Thoracic aorta (tissue), 2 donors: Measurements from ENCODE around the gene ATRN. TPM values are rescaled to one million over a fixed set of nuclear protein-coding genes. Genes with fewer than 3 reads are reported as not detected.

Experiments
- ATAC-seq: fragments of 150-250 bp; one replicate; pipeline ENCODE4 v1.8.0; 2017; ENCODE audit warnings: low read depth; ENCODE audit not compliant: insufficient number of reproducible peaks, low FRiP score
- DNase-seq: peaks from one replicate; pipeline ENCODE4 v3.0.0-alpha.2; 2020; ENCODE audit warnings: low spot score
- H3K27ac ChIP-seq, 2 donors: fragments of 200-600 bp; sonication (generic); 1 replicate in 1 of 2; 2 replicates in 1 of 2; pipeline ENCODE4 v1.5.1; 2016; ENCODE audit warnings: mild to moderate bottlenecking in 2 of 2, moderate library complexity in 2 of 2
- H3K27me3 ChIP-seq: fragments of 200-600 bp; sonication (generic); replicated peaks from 2 replicates; pipeline ENCODE4 v1.6.0; 2016; ENCODE audit warnings: mild to moderate bottlenecking; ENCODE audit not compliant: insufficient read depth
- H3K36me3 ChIP-seq: fragments of 200-600 bp; sonication (generic); one replicate; pipeline ENCODE4 v1.5.1; 2016
- H3K4me1 ChIP-seq, 2 donors: fragments of 200-600 bp; sonication (generic); 1 replicate in 1 of 2; 2 replicates in 1 of 2; pipeline versions ENCODE4 v1.5.1 to v1.6.0; 2016; ENCODE audit warnings: low read depth in 2 of 2, mild to moderate bottlenecking in 1 of 2; ENCODE audit not compliant: control insufficient read depth in 1 of 2
- H3K4me3 ChIP-seq: fragments of 200-600 bp; sonication (generic); 2 replicates; pipeline ENCODE4 v1.5.1; 2016; ENCODE audit warnings: mild to moderate bottlenecking
- H3K9me3 ChIP-seq: fragments of 200-600 bp; sonication (generic); 2 replicates; pipeline ENCODE4 v1.5.1; 2016
- total RNA-seq, 2 donors: library from RNA; depleted of rRNA; stranded (reverse); fragments of >200 nt; gene quantifications; one replicate each; pipeline versions ENCODE4 v1.1.0 to v1.2.3, GENCODE V29; 2016
- TF ChIP-seq, protein P1 (sequence below): fragments of 200-600 bp; sonication (generic); IDR thresholded peaks from one replicate; pipeline ENCODE4 v1.5.1; 2019; ENCODE audit warnings: antibody characterized with exemption

ATRN gene
- total RNA-seq, 2 donors from 2014 or later = 25.0 to 32.9 TPM

DNA sequence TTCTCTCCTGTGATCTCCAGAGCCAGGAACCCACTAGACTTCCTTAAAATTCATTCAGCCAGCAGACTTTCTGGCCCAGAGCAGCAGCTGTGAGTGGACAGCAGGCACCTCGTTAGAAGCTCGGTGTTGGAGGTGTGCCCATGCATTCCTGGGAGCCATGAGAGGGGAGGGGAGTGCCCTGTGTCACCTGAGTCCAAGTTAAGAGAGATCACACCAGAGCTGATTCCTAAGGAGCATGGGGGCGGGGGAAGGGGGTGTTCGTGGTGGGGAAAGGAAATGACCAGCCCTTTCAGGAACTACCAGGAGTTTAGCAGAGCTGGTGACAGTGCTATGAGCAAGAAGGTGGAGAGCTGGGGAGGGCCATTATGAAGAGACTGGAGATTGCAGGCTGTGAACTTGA is 145.4 kb downstream of the ATRN start:
- DNase-seq = no peak
- ATAC-seq = no peak
- no peak overlapping the region for H3K27ac ChIP-seq
- no peaks in the 10 kb centered on the region for H3K27me3 ChIP-seq
- no peaks in the 10 kb centered on the region for H3K4me1 ChIP-seq
- H3K9me3 ChIP-seq = no peaks in the 10 kb centered on the region
- H3K4me3 ChIP-seq = no peak overlapping the region
- peaks cover 7% of the 10 kb centered on the region for H3K36me3 ChIP-seq
- TF ChIP-seq, protein P1, sequence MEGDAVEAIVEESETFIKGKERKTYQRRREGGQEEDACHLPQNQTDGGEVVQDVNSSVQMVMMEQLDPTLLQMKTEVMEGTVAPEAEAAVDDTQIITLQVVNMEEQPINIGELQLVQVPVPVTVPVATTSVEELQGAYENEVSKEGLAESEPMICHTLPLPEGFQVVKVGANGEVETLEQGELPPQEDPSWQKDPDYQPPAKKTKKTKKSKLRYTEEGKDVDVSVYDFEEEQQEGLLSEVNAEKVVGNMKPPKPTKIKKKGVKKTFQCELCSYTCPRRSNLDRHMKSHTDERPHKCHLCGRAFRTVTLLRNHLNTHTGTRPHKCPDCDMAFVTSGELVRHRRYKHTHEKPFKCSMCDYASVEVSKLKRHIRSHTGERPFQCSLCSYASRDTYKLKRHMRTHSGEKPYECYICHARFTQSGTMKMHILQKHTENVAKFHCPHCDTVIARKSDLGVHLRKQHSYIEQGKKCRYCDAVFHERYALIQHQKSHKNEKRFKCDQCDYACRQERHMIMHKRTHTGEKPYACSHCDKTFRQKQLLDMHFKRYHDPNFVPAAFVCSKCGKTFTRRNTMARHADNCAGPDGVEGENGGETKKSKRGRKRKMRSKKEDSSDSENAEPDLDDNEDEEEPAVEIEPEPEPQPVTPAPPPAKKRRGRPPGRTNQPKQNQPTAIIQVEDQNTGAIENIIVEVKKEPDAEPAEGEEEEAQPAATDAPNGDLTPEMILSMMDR = no peak

DNA sequence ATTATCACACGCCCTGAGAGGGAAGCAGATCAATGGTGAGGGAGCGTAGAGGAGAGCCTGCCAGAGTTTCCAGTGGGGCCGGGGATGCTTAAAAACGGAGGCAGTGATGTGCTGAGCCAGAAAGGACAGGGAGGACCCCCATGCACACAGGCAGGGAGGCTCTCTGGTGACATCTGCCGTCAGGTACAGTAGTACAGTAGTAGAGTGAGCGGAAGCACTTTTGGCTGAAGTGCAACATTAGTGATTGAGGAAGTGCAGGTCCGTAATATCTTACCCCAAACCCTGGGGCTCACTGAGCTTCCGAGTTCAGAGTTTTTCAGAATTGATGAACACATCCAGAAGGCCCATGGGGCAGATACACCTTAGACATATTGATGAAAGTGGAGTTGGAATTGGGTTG is 150.3 kb downstream of the ATRN start:
- Histone ChIP-seq H3K27me3 (no peaks in the 10 kb centered on the region), H3K36me3 (peaks cover 6% of the 10 kb centered on the region), H3K4me1 (no peaks in the 10 kb centered on the region), H3K27ac (no peak overlapping the region), H3K4me3 (no peak overlapping the region), H3K9me3 (no peaks in the 10 kb centered on the region)
- no peak for DNase-seq
- ATAC-seq = no peak
- TF ChIP-seq, protein P1 = no peak

DNA sequence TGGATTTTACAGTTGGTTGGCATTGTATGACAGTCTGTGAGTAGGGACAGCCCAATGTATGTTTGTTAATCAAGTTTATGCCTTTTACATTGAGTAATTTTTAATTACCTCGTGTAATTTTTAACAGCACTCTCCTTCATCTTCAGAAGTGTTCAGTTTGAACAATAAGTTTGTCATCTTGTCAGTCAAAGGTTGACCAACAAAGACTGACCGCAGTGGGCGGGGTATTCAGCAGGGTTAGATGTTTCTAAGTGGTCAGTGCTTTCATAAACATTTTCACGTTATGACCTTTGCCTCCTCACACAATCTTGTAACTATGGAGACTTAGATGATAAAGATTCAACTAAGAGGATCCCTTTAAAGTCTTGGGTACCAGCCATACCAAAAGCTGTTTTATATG is 151.6 kb downstream of the ATRN start:
- no peak overlapping the region for H3K4me3 ChIP-seq
- H3K27me3 ChIP-seq = no peaks in the 10 kb centered on the region
- ATAC-seq (no peak), DNase-seq (no peak)
- no peaks in the 10 kb centered on the region for H3K9me3 ChIP-seq
- TF ChIP-seq, protein P1 = no peak
- H3K27ac ChIP-seq = no peak overlapping the region
- H3K36me3 ChIP-seq = peaks cover 2% of the 10 kb centered on the region
- no peaks in the 10 kb centered on the region for H3K4me1 ChIP-seq

DNA sequence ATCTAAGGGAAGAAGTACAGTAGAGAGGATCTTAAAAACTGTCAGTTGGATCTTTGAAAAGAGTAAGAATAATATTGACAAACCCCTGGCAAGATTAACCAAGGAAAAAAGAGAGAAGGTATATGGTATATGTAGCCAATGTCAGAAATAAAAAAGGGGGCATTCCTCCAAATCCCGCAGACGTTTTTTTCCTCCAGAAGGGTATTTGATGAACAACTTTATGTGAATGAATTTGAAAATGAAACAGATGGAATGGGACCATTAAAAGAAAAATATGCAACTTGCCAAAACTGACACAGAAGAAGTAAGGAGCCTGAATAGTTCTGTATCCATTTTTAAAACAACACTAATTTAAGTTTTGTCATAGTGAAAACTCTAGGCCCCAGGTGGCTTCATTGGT is 156.7 kb downstream of the ATRN start:
- H3K36me3 ChIP-seq = peaks cover 10% of the 10 kb centered on the region

DNA sequence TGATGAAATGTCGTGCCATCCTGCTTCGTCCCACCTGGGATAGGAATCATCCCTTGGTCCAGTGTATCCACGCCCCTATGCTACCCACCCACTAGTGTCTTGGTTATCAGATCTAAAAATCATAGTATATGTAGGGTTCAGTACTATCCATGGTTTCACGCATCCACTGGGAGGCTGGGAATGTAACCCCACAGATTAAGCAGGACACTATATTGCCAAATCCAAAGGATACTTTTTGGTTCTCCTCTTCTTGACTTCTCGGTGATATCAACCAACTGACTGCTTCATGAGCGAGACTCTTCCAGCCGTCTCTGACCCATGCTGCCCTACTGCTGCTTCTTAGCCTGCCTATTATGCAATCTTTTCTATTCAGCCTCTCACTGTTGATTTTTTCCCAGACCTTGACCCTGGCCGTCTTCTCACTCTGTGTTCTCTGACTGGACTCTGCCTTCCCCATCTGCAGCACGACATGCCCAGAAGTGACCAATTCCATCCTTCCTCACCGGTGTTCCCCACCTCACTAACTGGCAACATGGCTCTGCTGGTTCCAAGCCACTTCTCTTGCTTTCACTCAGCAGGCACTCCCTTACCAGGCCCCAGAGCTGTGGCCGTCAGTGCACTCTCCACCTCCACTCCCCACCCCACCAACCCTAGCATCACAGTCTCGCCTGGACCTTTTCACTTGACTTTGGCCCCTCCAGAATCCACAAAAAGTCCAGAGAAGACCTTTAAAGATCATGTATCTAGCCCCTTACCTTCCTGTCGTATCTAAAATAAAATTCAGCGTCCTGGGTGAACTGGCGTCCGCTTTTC is 157.9 kb downstream of the ATRN start:
- H3K9me3 ChIP-seq = no peaks in the 10 kb centered on the region
- no peak overlapping the region for H3K4me3 ChIP-seq
- DNase-seq (no peak), ATAC-seq (no peak)
- peaks cover 10% of the 10 kb centered on the region for H3K36me3 ChIP-seq
- H3K27ac ChIP-seq = no peak overlapping the region
- TF ChIP-seq, protein P1 = no peak
- no peaks in the 10 kb centered on the region for H3K4me1 ChIP-seq
- H3K27me3 ChIP-seq = no peaks in the 10 kb centered on the region

More for the DNA sequence above, 156.7 kb downstream of the ATRN start:
- DNase-seq (no peak), ATAC-seq (no peak)
- H3K27ac ChIP-seq = no peak overlapping the region
- no peaks in the 10 kb centered on the region for H3K4me1 ChIP-seq
- TF ChIP-seq, protein P1 = no peak
- H3K9me3 ChIP-seq = no peaks in the 10 kb centered on the region
- H3K27me3 ChIP-seq = no peaks in the 10 kb centered on the region
- H3K4me3 ChIP-seq = no peak overlapping the region
